ENCODE results near the gene UCP2. TPM values are rescaled to one million over a fixed set of nuclear protein-coding genes. Genes with fewer than 3 reads are reported as not detected.

UCP2 gene
- total RNA-seq, 2 experiments from 2014 or later, result 145 to 358 TPM

DNA sequence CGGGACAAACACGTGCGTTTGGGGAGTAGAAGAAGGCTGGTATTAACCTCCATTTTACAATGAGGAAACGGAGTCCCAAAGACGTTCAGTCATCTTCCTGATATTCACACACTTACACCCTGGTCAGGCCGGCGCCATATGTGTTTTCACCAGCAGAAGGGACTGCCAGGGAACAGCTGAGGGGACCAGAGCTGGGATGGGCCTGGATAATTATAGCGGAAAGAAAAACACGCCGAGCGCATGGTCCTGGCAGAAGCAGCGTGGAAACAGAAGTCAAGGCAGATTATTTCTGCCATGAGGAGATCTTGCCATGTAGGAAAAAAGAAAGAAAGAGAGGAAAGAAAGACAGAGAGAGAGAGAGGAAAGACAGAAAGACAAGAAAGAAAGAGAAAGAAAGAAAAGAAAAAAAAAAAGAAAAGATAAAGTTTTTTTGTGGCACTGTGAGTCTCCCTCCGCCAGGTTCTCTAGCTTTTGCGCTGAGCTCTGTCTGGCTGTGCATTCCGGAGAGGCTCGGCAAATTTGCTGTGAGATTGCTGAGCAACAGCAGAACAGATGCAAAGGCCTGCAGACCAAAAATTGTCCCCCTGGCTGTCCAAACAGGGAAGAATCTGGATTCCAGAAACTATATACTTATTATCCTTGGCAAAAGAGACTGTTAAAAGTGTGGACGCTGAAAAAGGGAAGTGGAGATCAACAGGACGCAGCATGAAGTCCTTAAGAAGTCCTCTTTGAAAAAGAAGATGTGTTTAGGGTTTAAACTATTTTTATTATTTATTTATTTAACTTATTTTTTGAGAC lies 1.3 kb upstream of the UCP2 start:
- no peaks in the 10 kb centered on the region for H3K9me2 ChIP-seq (ENCODE audit: insufficient read depth, low read length)
- ChIA-PET CTCF (ENCODE audit: unreplicated experiment) (no interaction called here), POLR2A (interaction anchor here (0.7 to 6.4 kb wide), 5 partner anchors 11 to 414 kb away, joined by 3 to 39 read pairs (median 4); partner anchors contain the start of gene PGM2L1)
- BruUV-seq (replicated peaks), result TSS peak; percentile 95
- TF ChIP-seq, protein P1, sequence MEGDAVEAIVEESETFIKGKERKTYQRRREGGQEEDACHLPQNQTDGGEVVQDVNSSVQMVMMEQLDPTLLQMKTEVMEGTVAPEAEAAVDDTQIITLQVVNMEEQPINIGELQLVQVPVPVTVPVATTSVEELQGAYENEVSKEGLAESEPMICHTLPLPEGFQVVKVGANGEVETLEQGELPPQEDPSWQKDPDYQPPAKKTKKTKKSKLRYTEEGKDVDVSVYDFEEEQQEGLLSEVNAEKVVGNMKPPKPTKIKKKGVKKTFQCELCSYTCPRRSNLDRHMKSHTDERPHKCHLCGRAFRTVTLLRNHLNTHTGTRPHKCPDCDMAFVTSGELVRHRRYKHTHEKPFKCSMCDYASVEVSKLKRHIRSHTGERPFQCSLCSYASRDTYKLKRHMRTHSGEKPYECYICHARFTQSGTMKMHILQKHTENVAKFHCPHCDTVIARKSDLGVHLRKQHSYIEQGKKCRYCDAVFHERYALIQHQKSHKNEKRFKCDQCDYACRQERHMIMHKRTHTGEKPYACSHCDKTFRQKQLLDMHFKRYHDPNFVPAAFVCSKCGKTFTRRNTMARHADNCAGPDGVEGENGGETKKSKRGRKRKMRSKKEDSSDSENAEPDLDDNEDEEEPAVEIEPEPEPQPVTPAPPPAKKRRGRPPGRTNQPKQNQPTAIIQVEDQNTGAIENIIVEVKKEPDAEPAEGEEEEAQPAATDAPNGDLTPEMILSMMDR (conservative IDR thresholded peaks at IDR 0.05; ENCODE audit: low read length), result no peak
- no peak for TF ChIP-seq EZH2phosphoT487 (IDR thresholded peaks at IDR 0.05; ENCODE audit: borderline replicate concordance, low read depth, low read length)
- peaks cover 59% of the 10 kb centered on the region for H3K4me1 ChIP-seq (ENCODE audit: insufficient read depth, low read length, poor library complexity, severe bottlenecking)
- peaks cover 12% of the 10 kb centered on the region; the same call in 1 of the 2 replicates for H4K20me1 ChIP-seq (ENCODE audit: insufficient read depth, low read length)
- H3K27ac ChIP-seq (ENCODE audit: low read depth, low read length, poor library complexity, severe bottlenecking), result peak overlapping the region; percentile 91
- DNase-seq (ENCODE audit: low spot score), result peak; percentile 40
- peak overlapping the region; percentile 91 for H3K4me3 ChIP-seq (ENCODE audit: low read depth, low read length, poor library complexity, severe bottlenecking)
- no peaks in the 10 kb centered on the region for H3K9me3 ChIP-seq (ENCODE audit: low read length)
- peaks cover 30% of the 10 kb centered on the region for H3K36me3 ChIP-seq (ENCODE audit: insufficient read depth, low read length)
- intact Hi-C loops (cut with micrococcal nuclease; ENCODE audit: unreplicated experiment), result loop anchor here (1.0 to 10.0 kb wide), 5 partner anchors 10 to 829 kb away; partner anchors contain the start of genes C2CD3, LIPT2, MRPL48 and PPME1
- peak overlapping the region; percentile 96 for H3K4me2 ChIP-seq (ENCODE audit: low read length)
- H2AFZ ChIP-seq (ENCODE audit: low read length), result peak overlapping the region; percentile 21; the same call in 1 of the 2 replicates
- peaks cover 47% of the 10 kb centered on the region for H3K79me2 ChIP-seq (ENCODE audit: insufficient read depth, low read depth, low read length)

DNA sequence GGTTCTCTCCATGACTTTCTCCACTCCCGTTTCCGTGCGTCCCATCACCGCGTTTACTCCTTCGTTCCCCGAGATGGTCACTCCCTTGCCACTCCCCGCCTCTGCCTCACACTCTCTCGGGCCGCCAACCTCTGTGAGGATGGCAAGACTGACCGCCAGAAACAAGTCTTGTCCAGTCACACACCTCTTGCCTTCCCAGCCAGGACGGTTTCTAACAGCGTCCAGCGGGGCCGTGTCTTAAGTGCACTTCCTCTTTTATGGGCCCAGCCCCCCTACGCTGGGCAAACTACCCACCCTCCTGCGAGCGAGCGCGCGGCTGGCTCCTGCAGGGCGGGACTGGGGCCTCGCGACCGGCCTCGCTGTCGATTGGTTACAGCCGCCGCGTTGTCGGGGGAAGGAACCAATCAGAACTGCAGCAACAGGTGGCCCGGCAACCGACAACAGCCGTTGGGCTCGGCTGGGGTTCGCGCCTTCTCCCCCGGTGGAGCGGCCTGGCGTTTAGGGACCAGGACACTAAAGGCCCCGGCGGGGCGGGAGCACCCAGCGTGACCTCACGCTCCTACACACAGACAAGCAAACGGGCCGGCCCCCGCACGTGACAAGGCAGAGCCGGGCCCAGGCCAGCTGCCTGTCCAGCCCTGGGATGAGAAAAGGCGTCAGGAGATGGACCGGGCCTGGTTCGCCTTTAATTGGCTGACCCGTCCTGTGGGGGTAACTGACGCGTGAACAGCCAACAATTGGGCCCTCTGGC lies 522 bp upstream of the UCP2 start:
- Histone ChIP-seq H3K36me3 (ENCODE audit: insufficient read depth, low read length) (peaks cover 38% of the 10 kb centered on the region), H3K9me2 (ENCODE audit: insufficient read depth, low read length) (no peaks in the 10 kb centered on the region), H3K4me3 (ENCODE audit: low read depth, low read length, poor library complexity, severe bottlenecking) (peak overlapping the region; percentile 91), H4K20me1 (ENCODE audit: insufficient read depth, low read length) (peaks cover 20% of the 10 kb centered on the region), H2AFZ (ENCODE audit: low read length) (peak overlapping the region; percentile 21; the same call in 1 of the 2 replicates), H3K9me3 (ENCODE audit: low read length) (no peaks in the 10 kb centered on the region), H3K4me1 (ENCODE audit: insufficient read depth, low read length, poor library complexity, severe bottlenecking) (peaks cover 65% of the 10 kb centered on the region), H3K4me2 (ENCODE audit: low read length) (peak overlapping the region; percentile 96), H3K79me2 (ENCODE audit: insufficient read depth, low read depth, low read length) (peaks cover 55% of the 10 kb centered on the region), H3K27ac (ENCODE audit: low read depth, low read length, poor library complexity, severe bottlenecking) (peak overlapping the region; percentile 91)
- ChIA-PET CTCF (ENCODE audit: unreplicated experiment) (interaction anchor here (1.1 to 1.6 kb wide), 3 partner anchors 8 to 14 kb away, joined by 4 to 6 read pairs (median 5); no protein-coding TSS in a partner anchor), POLR2A (interaction anchor here (0.6 to 6.4 kb wide), 8 partner anchors 8 to 187 kb away, joined by 3 to 46 read pairs (median 16); partner anchors contain the start of genes C2CD3 and PPME1)
- intact Hi-C loops (cut with micrococcal nuclease; ENCODE audit: unreplicated experiment), result loop anchor here (1.0 to 10.0 kb wide), 5 partner anchors 11 to 828 kb away; partner anchors contain the start of genes C2CD3, LIPT2, MRPL48 and PPME1
- no TSS peak for BruUV-seq (replicated peaks)
- TF ChIP-seq, protein P1 (conservative IDR thresholded peaks at IDR 0.05; ENCODE audit: low read length), result no peak
- no peak for TF ChIP-seq EZH2phosphoT487 (IDR thresholded peaks at IDR 0.05; ENCODE audit: borderline replicate concordance, low read depth, low read length)
- DNase-seq (ENCODE audit: low spot score), result peak; percentile 98
